ENCODE results near the gene LSMEM2.

GRCh38 chr3:50260027-50260941, 18.6 kb upstream of the LSMEM2 start:
- TF ChIP-seq CTCF (IDR thresholded peaks at IDR 0.05), result peak; percentile 97 to 99 (median 99)
- TF ChIP-seq POLR2AphosphoS5 (IDR thresholded peaks at IDR 0.05), result peak; percentile 82 to 93 (median 83)
- TF ChIP-seq POLR2A (IDR thresholded peaks at IDR 0.05), result peak; percentile 20
